CD4-positive, alpha-beta T cell (primary cell): Measurements from ENCODE around the gene ANKRD60. TPM values are rescaled to one million over a fixed set of nuclear protein-coding genes. Genes with fewer than 3 reads are reported as not detected.

Experiments used
- ATAC-seq: fragments of 200-7000 bp; cut with Tn5 transposase; one replicate; pipeline ENCODE4 v1.10.0; 2022; ENCODE audit warnings: mild to moderate bottlenecking; ENCODE audit not compliant: poor library complexity
- CTCF ChIA-PET: fragments of 350-600 bp; sonication (Branson Sonifier 250); formaldehyde crosslinking; loops from one replicate; lab custom pipeline; 2021; ENCODE audit warnings: antibody characterized with exemption, inconsistent platforms; lab: Charles Lee
- POLR2A ChIA-PET: fragments of 350-600 bp; sonication (Branson Sonifier 250); formaldehyde crosslinking; loops from one replicate; lab custom pipeline; 2021; ENCODE audit warnings: antibody characterized with exemption, inconsistent platforms; lab: Charles Lee
- DNase-seq, 14 experiments: peaks; one replicate each; pipeline ENCODE4 v3.0.0-alpha.2; 2013 to 2020; ENCODE audit warnings: mixed read lengths in 2 of 14
- H3K27ac ChIP-seq, 2 donors: one replicate each; pipeline versions ENCODE4 v1.5.1 to v1.7.0; 2013; ENCODE audit warnings: low read length in 2 of 2, low read depth in 1 of 2, mild to moderate bottlenecking in 1 of 2
- H3K27me3 ChIP-seq, 2 experiments: 1 replicate in 1 of 2; 2 replicates in 1 of 2; pipeline versions ENCODE4 v1.6.1 to v1.7.0; 2013; ENCODE audit warnings: low read length in 2 of 2, control low read depth in 1 of 2, mild to moderate bottlenecking in 1 of 2, moderate library complexity in 1 of 2; ENCODE audit not compliant: insufficient read depth in 2 of 2, control insufficient read depth in 1 of 2
- H3K36me3 ChIP-seq: one replicate; pipeline ENCODE4 v1.6.1; 2013; ENCODE audit warnings: low read length, control low read depth; ENCODE audit not compliant: insufficient read depth
- H3K4me1 ChIP-seq: one replicate; pipeline ENCODE4 v1.6.1; 2013; ENCODE audit warnings: low read length, control low read depth; ENCODE audit not compliant: insufficient read depth
- H3K4me3 ChIP-seq: one replicate; pipeline ENCODE4 v1.5.1; 2013; ENCODE audit warnings: mild to moderate bottlenecking, low read length, moderate library complexity
- H3K9me3 ChIP-seq, 2 experiments: 1 replicate in 1 of 2; 2 replicates in 1 of 2; pipeline versions ENCODE4 v1.6.1 to v1.7.0; 2013; ENCODE audit warnings: low read length in 2 of 2, mild to moderate bottlenecking in 2 of 2, control low read depth in 1 of 2, moderate library complexity in 1 of 2; ENCODE audit not compliant: control insufficient read depth in 1 of 2, insufficient read depth in 1 of 2
- H3K27ac Mint-ChIP-seq: one replicate; pipeline ENCODE4 v1.8.0; 2020; ENCODE audit warnings: mixed read lengths
- H3K27me3 Mint-ChIP-seq: one replicate; pipeline ENCODE4 v1.8.0; 2021; ENCODE audit warnings: mixed read lengths
- H3K36me3 Mint-ChIP-seq: one replicate; pipeline ENCODE4 v1.8.0; 2021; ENCODE audit warnings: low read depth, mixed read lengths
- H3K4me1 Mint-ChIP-seq: one replicate; pipeline ENCODE4 v1.8.0; 2021; ENCODE audit warnings: low read depth, mixed read lengths
- H3K4me3 Mint-ChIP-seq: one replicate; pipeline ENCODE4 v1.8.0; 2020; ENCODE audit warnings: mild to moderate bottlenecking, mixed read lengths
- H3K9me3 Mint-ChIP-seq: one replicate; pipeline ENCODE4 v1.8.0; 2020; ENCODE audit warnings: mixed read lengths
- CTCF ChIP-seq: fragments of 200-600 bp; IDR thresholded peaks from one replicate; pipeline ENCODE4 v1.8.0; 2022; ENCODE audit warnings: antibody characterized with exemption, mild to moderate bottlenecking
- intact Hi-C, 2 experiments: fragments of 100-400 bp; cut with DNase I in 1 of 2; cut with micrococcal nuclease in 1 of 2; formaldehyde crosslinking; loops; one replicate each; pipeline versions ENCODE4 v1.15.1 to v1.9.0; 2023 to 2025; cut with DNase I, micrococcal nuclease
- total RNA-seq, 174 experiments: library from RNA in 2 of 174; stranded (reverse) in 2 of 174; gene quantifications; one replicate each; pipeline ENCODE4 v1.2.3 and lab custom pipeline; 2021 to 2026

The ANKRD60 gene
- total RNA-seq, 2 experiments from 2014 or later, result not detected

- no peak overlapping the region for H3K4me3 ChIP-seq
- H3K36me3 ChIP-seq, result no peaks in the 10 kb centered on the region
- Mint-ChIP-seq H3K4me1 (peaks cover 23% of the 10 kb centered on the region), H3K9me3 (no peaks in the 10 kb centered on the region), H3K27me3 (no peaks in the 10 kb centered on the region), H3K36me3 (no peaks in the 10 kb centered on the region), H3K27ac (no peak overlapping the region), H3K4me3 (no peak overlapping the region)
- H3K27ac ChIP-seq, result no peak overlapping the region
- ChIA-PET POLR2A (no interaction called here), CTCF (no interaction called here)
- no peak for TF ChIP-seq CTCF
- H3K27me3 ChIP-seq, result no peaks in the 10 kb centered on the region
- ATAC-seq, result no peak
- H3K9me3 ChIP-seq, result no peaks in the 10 kb centered on the region
- peaks cover 7% of the 10 kb centered on the region for H3K4me1 ChIP-seq
- DNase-seq, result no peak
- intact Hi-C loops, result no loop called here
Observed at GRCh38 chr20:58173091-58173490, 55.4 kb downstream of the ANKRD60 start.

DNA sequence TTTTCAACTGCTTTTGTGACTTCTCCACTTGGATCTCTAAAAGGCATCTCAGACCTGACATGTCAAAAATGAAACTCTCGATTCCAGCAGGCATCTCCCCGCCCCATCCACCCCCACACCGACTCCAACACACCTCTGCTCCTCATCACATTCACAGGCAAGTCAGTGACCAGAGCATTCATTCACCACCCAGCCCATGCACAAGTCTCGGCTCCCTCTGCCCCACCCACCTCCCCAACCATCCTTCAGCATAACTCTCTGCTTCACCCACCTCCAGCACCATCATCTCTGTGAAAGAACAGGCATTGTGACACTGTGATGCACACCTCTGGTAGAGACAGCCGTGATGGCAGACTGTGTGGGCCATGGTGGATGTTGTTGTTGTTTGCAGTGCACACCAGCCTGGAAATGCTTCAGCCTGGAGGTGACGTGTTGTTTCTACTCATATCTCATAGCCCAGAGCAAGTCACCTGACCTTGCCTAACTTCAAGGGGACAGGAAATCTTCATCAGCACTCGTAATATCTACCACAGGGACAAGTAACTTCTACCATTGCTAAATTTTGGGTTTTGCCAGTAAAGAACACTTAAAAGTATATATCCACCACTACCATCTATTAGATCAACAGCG is 56.5 kb downstream of the ANKRD60 start:
- Mint-ChIP-seq H3K36me3 (no peaks in the 10 kb centered on the region), H3K4me1 (peaks cover 23% of the 10 kb centered on the region), H3K27ac (peak overlapping the region; percentile 28), H3K9me3 (no peaks in the 10 kb centered on the region), H3K4me3 (no peak overlapping the region), H3K27me3 (no peaks in the 10 kb centered on the region)
- Histone ChIP-seq H3K4me3 (no peak overlapping the region), H3K27ac (no peak overlapping the region), H3K9me3 (no peaks in the 10 kb centered on the region), H3K27me3 (no peaks in the 10 kb centered on the region), H3K4me1 (peaks cover 7% of the 10 kb centered on the region), H3K36me3 (no peaks in the 10 kb centered on the region)
- DNase-seq (peak in 1 of 14 experiments; percentile 10), ATAC-seq (peak; percentile 73)
- ChIA-PET POLR2A (no interaction called here), CTCF (no interaction called here)
- TF ChIP-seq CTCF, result no peak
- intact Hi-C loops, result no loop called here

DNA sequence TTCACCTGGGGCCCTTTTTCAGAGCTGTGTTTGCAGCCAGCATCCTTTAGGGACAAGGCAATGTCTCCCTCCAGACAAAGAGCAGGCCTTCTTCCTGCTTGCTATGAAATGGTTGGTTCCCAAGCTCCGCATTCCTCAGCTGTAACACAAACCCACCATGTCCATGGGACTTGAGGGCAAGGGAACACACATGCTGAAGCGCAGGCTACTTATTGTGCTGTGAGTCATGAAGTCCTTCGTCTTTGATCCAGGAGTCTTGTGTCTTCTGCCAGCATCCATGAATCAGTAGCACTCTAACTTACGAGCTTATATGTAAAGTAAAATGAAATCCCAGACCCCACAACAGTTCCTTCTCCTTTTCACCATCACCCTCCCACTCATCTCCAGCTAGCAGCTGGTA is 59.0 kb downstream of the ANKRD60 start:
- no peak overlapping the region for H3K4me3 Mint-ChIP-seq
- no peak overlapping the region for H3K27ac ChIP-seq
- ATAC-seq (no peak), DNase-seq (no peak)
- no peak overlapping the region for H3K27ac Mint-ChIP-seq
- no peaks in the 10 kb centered on the region for H3K9me3 ChIP-seq
- POLR2A ChIA-PET, result no interaction called here
- peaks cover 19% of the 10 kb centered on the region for H3K4me1 Mint-ChIP-seq
- peaks cover 4% of the 10 kb centered on the region for H3K4me1 ChIP-seq
- H3K27me3 Mint-ChIP-seq, result no peaks in the 10 kb centered on the region
- no peaks in the 10 kb centered on the region for H3K9me3 Mint-ChIP-seq
- no peak for TF ChIP-seq CTCF
- H3K36me3 Mint-ChIP-seq, result no peaks in the 10 kb centered on the region
- H3K36me3 ChIP-seq, result no peaks in the 10 kb centered on the region
- intact Hi-C loops, result no loop called here
- H3K27me3 ChIP-seq, result no peaks in the 10 kb centered on the region
- H3K4me3 ChIP-seq, result no peak overlapping the region
- CTCF ChIA-PET, result no interaction called here
